Caco-2 (cell line): ENCODE results near the gene ERFE. TPM values are rescaled to one million over a fixed set of nuclear protein-coding genes. Genes with fewer than 3 reads are reported as not detected.

ENCODE experiments used
- BruUV-seq: library from RNA; stranded (reverse); fragments of 400-500 nt; replicated peaks from 2 replicates; lab custom pipeline; 2021; lab: Mats Ljungman, UMichigan
- CTCF ChIA-PET: fragments of 300-600 bp; sonication (Branson Sonifier 250); formaldehyde crosslinking; loops from one replicate; lab custom pipeline; 2022; ENCODE audit warnings: antibody characterized with exemption; lab: Charles Lee
- POLR2A ChIA-PET: fragments of 300-600 bp; sonication (Branson Sonifier 250); formaldehyde crosslinking; loops from one replicate; lab custom pipeline; 2022; ENCODE audit warnings: antibody characterized with exemption; lab: Charles Lee
- DNase-seq, 2 experiments: peaks; one replicate each; pipeline versions ENCODE4 v3.0.0 to v3.0.0-alpha.2; 2020 to 2022
- H3K27me3 ChIP-seq: replicated peaks from 2 replicates; pipeline ENCODE4 v1.6.0; 2011; ENCODE audit warnings: low read length; ENCODE audit not compliant: control insufficient read depth, insufficient read depth
- H3K36me3 ChIP-seq: 2 replicates; pipeline ENCODE4 v1.5.1; 2011; ENCODE audit warnings: low read length; ENCODE audit not compliant: control insufficient read depth, insufficient read depth
- H3K4me1 ChIP-seq: fragments of 250-450 bp; sonication (Bioruptor Pico); 2 replicates; pipeline ENCODE4 v1.5.1; 2020; ENCODE audit warnings: mild to moderate bottlenecking
- H3K4me3 ChIP-seq: 2 replicates; pipeline ENCODE4 v1.5.1; 2011; ENCODE audit warnings: low read depth, mild to moderate bottlenecking, control low read depth, low read length
- H3K9me3 ChIP-seq: fragments of 250-450 bp; sonication (Bioruptor Pico); 2 replicates; pipeline ENCODE4 v1.5.1; 2020; ENCODE audit warnings: mild to moderate bottlenecking, moderate library complexity
- H3K27ac Mint-ChIP-seq: one replicate; pipeline ENCODE4 v1.8.0; 2022; ENCODE audit warnings: mixed read lengths; ENCODE audit not compliant: unreplicated experiment
- H3K27me3 Mint-ChIP-seq: one replicate; pipeline ENCODE4 v1.8.0; 2022; ENCODE audit warnings: mixed read lengths; ENCODE audit not compliant: insufficient read depth, unreplicated experiment
- H3K36me3 Mint-ChIP-seq: one replicate; pipeline ENCODE4 v1.8.0; 2022; ENCODE audit warnings: mild to moderate bottlenecking, mixed read lengths; ENCODE audit not compliant: insufficient read depth, unreplicated experiment
- H3K4me1 Mint-ChIP-seq: one replicate; pipeline ENCODE4 v1.8.0; 2022; ENCODE audit warnings: low read depth, mixed read lengths; ENCODE audit not compliant: unreplicated experiment
- H3K4me3 Mint-ChIP-seq: one replicate; pipeline ENCODE4 v1.8.0; 2022; ENCODE audit warnings: mild to moderate bottlenecking, moderate library complexity, mixed read lengths; ENCODE audit not compliant: unreplicated experiment
- H3K9me3 Mint-ChIP-seq: one replicate; pipeline ENCODE4 v1.8.0; 2022; ENCODE audit warnings: mixed read lengths; ENCODE audit not compliant: unreplicated experiment
- CTCF ChIP-seq, 2 experiments: fragments of 200-600 bp in 1 of 2; IDR thresholded peaks; 1 replicate in 1 of 2; 2 replicates in 1 of 2; pipeline versions ENCODE4 v1.5.1 to v1.8.0; 2011 to 2022; ENCODE audit warnings: antibody characterized with exemption in 1 of 2, control low read depth in 1 of 2, inconsistent platforms in 1 of 2, low read depth in 1 of 2, low read length in 1 of 2, mild to moderate bottlenecking in 1 of 2, moderate library complexity in 1 of 2; ENCODE audit not compliant: insufficient read depth in 1 of 2, severe bottlenecking in 1 of 2, unreplicated experiment in 1 of 2
- intact Hi-C: fragments of 100-400 bp; cut with micrococcal nuclease; formaldehyde crosslinking; loops from one replicate; pipeline ENCODE4 v1.10.0; 2022; ENCODE audit not compliant: unreplicated experiment
- total RNA-seq: library from RNA; stranded (reverse); gene quantifications from 2 replicates; pipeline ENCODE4 v1.2.3, GENCODE V29; 2022

ERFE gene
- total RNA-seq, 1 experiment from 2014 or later, result 1.4 TPM

- H3K36me3 Mint-ChIP-seq, result no peaks in the 10 kb centered on the region
- no peaks in the 10 kb centered on the region for H3K9me3 Mint-ChIP-seq
- CTCF ChIA-PET, result no interaction called here
- no peak for DNase-seq
- H3K4me3 ChIP-seq, result no peak overlapping the region
- H3K9me3 ChIP-seq, result no peaks in the 10 kb centered on the region
- no peaks in the 10 kb centered on the region for H3K27me3 Mint-ChIP-seq
- H3K4me1 ChIP-seq, result no peaks in the 10 kb centered on the region
- H3K36me3 ChIP-seq, result no peaks in the 10 kb centered on the region
- no peaks in the 10 kb centered on the region for H3K27me3 ChIP-seq
- no peak overlapping the region for H3K27ac Mint-ChIP-seq
- POLR2A ChIA-PET, result no interaction called here
- H3K4me3 Mint-ChIP-seq, result no peak overlapping the region
- intact Hi-C loops, result no loop called here
- no peak for TF ChIP-seq CTCF (IDR thresholded peaks at IDR 0.05; ENCODE audit: insufficient read depth in 1 of 2, low read depth in 1 of 2, low read length in 1 of 2, severe bottlenecking in 1 of 2, unreplicated experiment in 1 of 2)
- BruUV-seq, result no TSS peak
- no peaks in the 10 kb centered on the region for H3K4me1 Mint-ChIP-seq
Measured at GRCh38 chr2:238162251-238162845, 3.6 kb downstream of the ERFE start.

GRCh38 chr2:238162846-238163441, 4.2 kb downstream of the ERFE start:
- H3K4me3 Mint-ChIP-seq, result no peak overlapping the region
- Histone ChIP-seq H3K4me3 (no peak overlapping the region), H3K9me3 (no peaks in the 10 kb centered on the region), H3K4me1 (no peaks in the 10 kb centered on the region), H3K27me3 (no peaks in the 10 kb centered on the region), H3K36me3 (no peaks in the 10 kb centered on the region)
- intact Hi-C loops, result no loop called here
- H3K9me3 Mint-ChIP-seq, result no peaks in the 10 kb centered on the region
- no peaks in the 10 kb centered on the region for H3K27me3 Mint-ChIP-seq
- no peak for DNase-seq
- H3K27ac Mint-ChIP-seq, result no peak overlapping the region
- ChIA-PET CTCF (no interaction called here), POLR2A (no interaction called here)
- no TSS peak for BruUV-seq
- no peaks in the 10 kb centered on the region for H3K36me3 Mint-ChIP-seq
- H3K4me1 Mint-ChIP-seq, result no peaks in the 10 kb centered on the region
- no peak for TF ChIP-seq CTCF (IDR thresholded peaks at IDR 0.05; ENCODE audit: insufficient read depth in 1 of 2, low read depth in 1 of 2, low read length in 1 of 2, severe bottlenecking in 1 of 2, unreplicated experiment in 1 of 2)

- H3K4me1 Mint-ChIP-seq, result no peaks in the 10 kb centered on the region
- Histone ChIP-seq H3K4me3 (no peak overlapping the region), H3K27me3 (no peaks in the 10 kb centered on the region), H3K4me1 (no peaks in the 10 kb centered on the region), H3K9me3 (no peaks in the 10 kb centered on the region), H3K36me3 (no peaks in the 10 kb centered on the region)
- POLR2A ChIA-PET, result no interaction called here
- no peak for TF ChIP-seq CTCF (IDR thresholded peaks at IDR 0.05; ENCODE audit: insufficient read depth in 1 of 2, low read depth in 1 of 2, low read length in 1 of 2, severe bottlenecking in 1 of 2, unreplicated experiment in 1 of 2)
- intact Hi-C loops, result no loop called here
- H3K4me3 Mint-ChIP-seq, result no peak overlapping the region
- H3K9me3 Mint-ChIP-seq, result no peaks in the 10 kb centered on the region
- no TSS peak for BruUV-seq
- H3K27me3 Mint-ChIP-seq, result no peaks in the 10 kb centered on the region
- no peaks in the 10 kb centered on the region for H3K36me3 Mint-ChIP-seq
- CTCF ChIA-PET, result interaction anchor here (0.6 kb wide), 1 partner anchor 247 kb away, joined by 6 read pairs; no protein-coding TSS in a partner anchor
- no peak overlapping the region for H3K27ac Mint-ChIP-seq
- no peak for DNase-seq
Measured at GRCh38 chr2:238163481-238164198, 4.9 kb downstream of the ERFE start.
